ENCODE results near the gene FCN3.
"Not testable (repeated sequence)": the region's sequence is repeated elsewhere in the genome, so short reads cannot be mapped to it uniquely, and the experiment has no call there.

FCN3 gene

GRCh38 chr1:27392096-27392777 is 17.6 kb upstream of the FCN3 start, which contains the start of gene GPR3:
Gene GPR3, plus strand, starts transcription at chr1:27392622. Its CDS starts 1,177 bp downstream, at chr1:27393799.
- whole genome bisulfite sequencing (ENCODE audit: insufficient coverage, insufficient read length) = no CpG with 5 or more reads among the region's 69 CpGs
- no peak for DNase-seq (ENCODE audit: low read depth, low spot score)
- peak within 1 kb of the TSS; percentile 88 for H3K4me3 ChIP-seq (ENCODE audit: low read length)

GRCh38 chr1:27391511-27392095 is 17.0 kb upstream of the FCN3 start:
- no CpG with 5 or more reads among the region's 13 CpGs for WGBS (ENCODE audit: insufficient coverage, insufficient read length)
- H3K4me3 ChIP-seq (ENCODE audit: low read length) = peak overlapping the region; percentile 16; the same call in 1 of the 2 replicates
- H3K27ac ChIP-seq (ENCODE audit: low read length) = no peak overlapping the region
- 0 out of 2 replicates have a peak, but pooled peaks cover 3% of the 10 kb centered on the region for H3K36me3 ChIP-seq (ENCODE audit: control insufficient read depth, insufficient read depth, low read length)
- H3K4me1 ChIP-seq (ENCODE audit: control insufficient read depth, insufficient read depth, low read length) = peaks cover 5% of the 10 kb centered on the region
- H3K27me3 ChIP-seq (ENCODE audit: control insufficient read depth, insufficient read depth, low read length) = no peaks in the 10 kb centered on the region
- no peak for DNase-seq (ENCODE audit: low read depth, low spot score)
- H3K9me3 ChIP-seq (ENCODE audit: control insufficient read depth, insufficient read depth, low read length) = no peaks in the 10 kb centered on the region

More at GRCh38 chr1:27392096-27392777, 17.6 kb upstream of the FCN3 start, which contains the start of gene GPR3:
- no peaks in the 10 kb centered on the region for H3K27me3 ChIP-seq (ENCODE audit: control insufficient read depth, insufficient read depth, low read length)
- 0 out of 2 replicates have a peak, but pooled peaks cover 3% of the 10 kb centered on the region for H3K36me3 ChIP-seq (ENCODE audit: control insufficient read depth, insufficient read depth, low read length)
- H3K9me3 ChIP-seq (ENCODE audit: control insufficient read depth, insufficient read depth, low read length) = no peaks in the 10 kb centered on the region
- peaks cover 5% of the 10 kb centered on the region for H3K4me1 ChIP-seq (ENCODE audit: control insufficient read depth, insufficient read depth, low read length)
- H3K27ac ChIP-seq (ENCODE audit: low read length) = no peak within 1 kb of the TSS

GRCh38 chr1:27388337-27389005 is 13.8 kb upstream of the FCN3 start:
- no peak overlapping the region for H3K4me3 ChIP-seq (ENCODE audit: low read length)
- peaks cover 5% of the 10 kb centered on the region for H3K4me1 ChIP-seq (ENCODE audit: control insufficient read depth, insufficient read depth, low read length)
- no peaks in the 10 kb centered on the region for H3K27me3 ChIP-seq (ENCODE audit: control insufficient read depth, insufficient read depth, low read length)
- WGBS (ENCODE audit: insufficient coverage, insufficient read length) = no CpG with 5 or more reads among the region's 5 CpGs
- peak; percentile 71 for DNase-seq (ENCODE audit: low read depth, low spot score)
- H3K36me3 ChIP-seq (ENCODE audit: control insufficient read depth, insufficient read depth, low read length) = no peaks in the 10 kb centered on the region
- H3K27ac ChIP-seq (ENCODE audit: low read length) = no peak overlapping the region
- H3K9me3 ChIP-seq (ENCODE audit: control insufficient read depth, insufficient read depth, low read length) = no peaks in the 10 kb centered on the region

GRCh38 chr1:27384797-27385196 is 10.2 kb upstream of the FCN3 start:
- H3K9me3 ChIP-seq (ENCODE audit: control insufficient read depth, insufficient read depth, low read length); H3K4me3 ChIP-seq (ENCODE audit: low read length); DNase-seq (ENCODE audit: low read depth, low spot score); H3K27me3 ChIP-seq (ENCODE audit: control insufficient read depth, insufficient read depth, low read length); H3K27ac ChIP-seq (ENCODE audit: low read length); H3K36me3 ChIP-seq (ENCODE audit: control insufficient read depth, insufficient read depth, low read length); H3K4me1 ChIP-seq (ENCODE audit: control insufficient read depth, insufficient read depth, low read length): not testable (repeated sequence)
- no CpG with 5 or more reads among the region's 3 CpGs for WGBS (ENCODE audit: insufficient coverage, insufficient read length)

- no peak for DNase-seq (ENCODE audit: low read depth, low spot score)
- Histone ChIP-seq H3K4me1 (ENCODE audit: control insufficient read depth, insufficient read depth, low read length) (peaks cover 3% of the 10 kb centered on the region; the same call in 1 of the 2 replicates), H3K36me3 (ENCODE audit: control insufficient read depth, insufficient read depth, low read length) (no peaks in the 10 kb centered on the region), H3K4me3 (ENCODE audit: low read length) (no peak overlapping the region), H3K9me3 (ENCODE audit: control insufficient read depth, insufficient read depth, low read length) (no peaks in the 10 kb centered on the region), H3K27me3 (ENCODE audit: control insufficient read depth, insufficient read depth, low read length) (no peaks in the 10 kb centered on the region), H3K27ac (ENCODE audit: low read length) (no peak overlapping the region)
- no CpG with 5 or more reads among the region's 13 CpGs for WGBS (ENCODE audit: insufficient coverage, insufficient read length)
These were observed 9.0 kb upstream of the FCN3 start for GRCh38 chr1:27383661-27384060.

GRCh38 chr1:27383039-27383605 is 8.5 kb upstream of the FCN3 start, which contains the start of gene CD164L2:
Gene CD164L2, minus strand, starts transcription at chr1:27383333. Its CDS starts 94 bp downstream, at chr1:27383239.
- no peak for DNase-seq (ENCODE audit: low read depth, low spot score)
- no CpG with 5 or more reads among the region's 43 CpGs for WGBS (ENCODE audit: insufficient coverage, insufficient read length)
- H3K9me3 ChIP-seq (ENCODE audit: control insufficient read depth, insufficient read depth, low read length) = no peaks in the 10 kb centered on the region
- peaks cover 3% of the 10 kb centered on the region; the same call in 1 of the 2 replicates for H3K4me1 ChIP-seq (ENCODE audit: control insufficient read depth, insufficient read depth, low read length)
- no peaks in the 10 kb centered on the region for H3K36me3 ChIP-seq (ENCODE audit: control insufficient read depth, insufficient read depth, low read length)
- no peak within 1 kb of the TSS for H3K27ac ChIP-seq (ENCODE audit: low read length)
- peak within 1 kb of the TSS; percentile 39; the same call in 1 of the 2 replicates for H3K4me3 ChIP-seq (ENCODE audit: low read length)
- H3K27me3 ChIP-seq (ENCODE audit: control insufficient read depth, insufficient read depth, low read length) = no peaks in the 10 kb centered on the region

GRCh38 chr1:27381969-27382762 is 7.5 kb upstream of the FCN3 start:
- Histone ChIP-seq H3K36me3 (ENCODE audit: control insufficient read depth, insufficient read depth, low read length) (no peaks in the 10 kb centered on the region), H3K9me3 (ENCODE audit: control insufficient read depth, insufficient read depth, low read length) (no peaks in the 10 kb centered on the region), H3K27me3 (ENCODE audit: control insufficient read depth, insufficient read depth, low read length) (no peaks in the 10 kb centered on the region), H3K27ac (ENCODE audit: low read length) (no peak overlapping the region), H3K4me3 (ENCODE audit: low read length) (no peak overlapping the region; the same call in 1 of the 2 replicates), H3K4me1 (ENCODE audit: control insufficient read depth, insufficient read depth, low read length) (peaks cover 3% of the 10 kb centered on the region; the same call in 1 of the 2 replicates)
- no peak for DNase-seq (ENCODE audit: low read depth, low spot score)
- no CpG with 5 or more reads among the region's 18 CpGs for WGBS (ENCODE audit: insufficient coverage, insufficient read length)

GRCh38 chr1:27380766-27381733 is 6.4 kb upstream of the FCN3 start:
- no peak overlapping the region for H3K27ac ChIP-seq (ENCODE audit: low read length)
- no CpG with 5 or more reads among the region's 12 CpGs for WGBS (ENCODE audit: insufficient coverage, insufficient read length)
- H3K4me1 ChIP-seq (ENCODE audit: control insufficient read depth, insufficient read depth, low read length) = peaks cover 3% of the 10 kb centered on the region; the same call in 1 of the 2 replicates
- no peaks in the 10 kb centered on the region for H3K27me3 ChIP-seq (ENCODE audit: control insufficient read depth, insufficient read depth, low read length)
- no peak overlapping the region for H3K4me3 ChIP-seq (ENCODE audit: low read length)
- no peaks in the 10 kb centered on the region for H3K9me3 ChIP-seq (ENCODE audit: control insufficient read depth, insufficient read depth, low read length)
- H3K36me3 ChIP-seq (ENCODE audit: control insufficient read depth, insufficient read depth, low read length) = no peaks in the 10 kb centered on the region
- no peak for DNase-seq (ENCODE audit: low read depth, low spot score)

GRCh38 chr1:27380224-27380623 is 5.6 kb upstream of the FCN3 start:
- no peaks in the 10 kb centered on the region for H3K27me3 ChIP-seq (ENCODE audit: control insufficient read depth, insufficient read depth, low read length)
- WGBS (ENCODE audit: insufficient coverage, insufficient read length) = no CpG with 5 or more reads among the region's 4 CpGs

More at GRCh38 chr1:27380224-27380623, 5.6 kb upstream of the FCN3 start:
- no peak overlapping the region for H3K4me3 ChIP-seq (ENCODE audit: low read length)
- H3K9me3 ChIP-seq (ENCODE audit: control insufficient read depth, insufficient read depth, low read length) = no peaks in the 10 kb centered on the region
- H3K4me1 ChIP-seq (ENCODE audit: control insufficient read depth, insufficient read depth, low read length) = peaks cover 3% of the 10 kb centered on the region; the same call in 1 of the 2 replicates
- H3K36me3 ChIP-seq (ENCODE audit: control insufficient read depth, insufficient read depth, low read length) = no peaks in the 10 kb centered on the region
- DNase-seq (ENCODE audit: low read depth, low spot score) = no peak
- H3K27ac ChIP-seq (ENCODE audit: low read length) = no peak overlapping the region
